Muscle layer of duodenum (tissue), 2 donors: ENCODE measurements around the gene MYBBP1A.
A peak's percentile ranks its signal among the peaks of the same experiment; 100 is the strongest.

Source experiments
- H3K27ac ChIP-seq: one replicate; pipeline ENCODE4 v1.7.0; 2013; ENCODE audit warnings: mild to moderate bottlenecking, low read length
- H3K27me3 ChIP-seq: one replicate; pipeline ENCODE4 v1.7.0; 2013; ENCODE audit warnings: low read depth, mild to moderate bottlenecking, control low read depth, low read length
- H3K36me3 ChIP-seq, 2 donors: one replicate each; pipeline ENCODE4 v1.7.0; 2013; ENCODE audit warnings: low read length in 2 of 2, control low read depth in 1 of 2, mild to moderate bottlenecking in 1 of 2; ENCODE audit not compliant: insufficient read depth in 2 of 2, control insufficient read depth in 1 of 2
- H3K4me1 ChIP-seq, 2 donors: one replicate each; pipeline ENCODE4 v1.7.0; 2013; ENCODE audit warnings: low read length in 2 of 2, mild to moderate bottlenecking in 2 of 2, control low read depth in 1 of 2, moderate library complexity in 1 of 2; ENCODE audit not compliant: insufficient read depth in 2 of 2, control insufficient read depth in 1 of 2
- H3K4me3 ChIP-seq, 2 donors: one replicate each; pipeline ENCODE4 v1.7.0; 2013; ENCODE audit warnings: low read length in 2 of 2, low read depth in 1 of 2, mild to moderate bottlenecking in 1 of 2
- H3K9me3 ChIP-seq, 2 donors: one replicate each; pipeline ENCODE4 v1.7.0; 2013; ENCODE audit warnings: low read length in 2 of 2, control low read depth in 1 of 2, mild to moderate bottlenecking in 1 of 2; ENCODE audit not compliant: control insufficient read depth in 1 of 2
- donor health status: healthy.

The MYBBP1A gene

DNA sequence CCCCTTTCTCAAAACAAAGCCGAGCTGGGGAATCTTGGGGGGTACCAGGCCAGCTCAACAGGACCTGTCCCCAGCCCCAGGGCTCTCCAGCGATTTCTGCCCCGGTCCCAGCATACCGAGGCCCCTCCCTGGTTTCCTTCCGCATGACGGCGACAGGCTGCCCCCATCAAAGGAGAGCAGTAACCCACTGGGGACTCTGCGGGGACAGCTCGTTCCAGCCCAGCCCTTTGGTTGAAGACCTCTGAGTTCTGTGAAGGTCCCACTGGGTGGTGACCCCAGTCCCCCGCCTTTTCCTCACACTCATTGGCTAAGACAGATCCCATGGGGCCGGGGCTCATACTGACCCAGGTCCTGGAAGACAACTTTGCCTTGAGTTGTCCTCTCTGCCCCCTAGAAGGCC lies 33.2 kb upstream of the MYBBP1A start:
- no peak overlapping the region for H3K4me3 ChIP-seq
- peaks cover 0 to 16% of the 10 kb centered on the region in 2 donors for H3K4me1 ChIP-seq
- H3K9me3 ChIP-seq: no peaks in the 10 kb centered on the region
- H3K27me3 ChIP-seq: peaks cover 15% of the 10 kb centered on the region
- no peak overlapping the region for H3K27ac ChIP-seq
- no peaks in the 10 kb centered on the region for H3K36me3 ChIP-seq

DNA sequence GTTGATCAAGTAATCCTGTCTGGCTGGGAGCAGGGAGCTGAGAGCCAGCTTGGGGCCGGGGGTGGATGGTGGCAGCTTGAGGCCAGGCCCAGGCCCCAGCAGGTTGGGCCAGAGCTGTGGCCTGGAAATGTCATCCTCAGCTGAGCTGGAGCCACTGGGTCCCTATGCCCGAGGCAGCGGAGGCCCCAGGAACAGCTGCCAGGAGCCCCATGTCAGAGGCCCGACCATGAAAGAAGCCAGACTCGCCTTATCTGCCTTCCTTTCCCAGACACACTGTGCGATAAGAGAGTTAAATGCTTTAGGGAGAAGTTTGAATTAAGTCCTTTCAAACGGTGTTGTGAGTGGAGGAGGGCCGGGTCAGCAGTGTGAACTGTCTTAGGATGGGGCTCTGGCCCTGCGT lies 32.6 kb upstream of the MYBBP1A start:
- no peaks in the 10 kb centered on the region for H3K9me3 ChIP-seq
- peaks cover 0 to 19% of the 10 kb centered on the region in 2 donors for H3K4me1 ChIP-seq
- H3K27me3 ChIP-seq: peaks cover 19% of the 10 kb centered on the region
- H3K27ac ChIP-seq: no peak overlapping the region
- H3K36me3 ChIP-seq: no peaks in the 10 kb centered on the region
- no peak overlapping the region for H3K4me3 ChIP-seq

GRCh38 chr17:4587195-4587594 lies 32.0 kb upstream of the MYBBP1A start:
- Histone ChIP-seq H3K36me3 (no peaks in the 10 kb centered on the region), H3K4me1 (peaks cover 0 to 19% of the 10 kb centered on the region in 2 donors), H3K27me3 (peaks cover 25% of the 10 kb centered on the region), H3K27ac (no peak overlapping the region), H3K4me3 (no peak overlapping the region), H3K9me3 (no peaks in the 10 kb centered on the region)

- H3K4me1 ChIP-seq: peaks cover 0 to 19% of the 10 kb centered on the region in 2 donors
- H3K4me3 ChIP-seq: no peak overlapping the region
- peaks cover 29% of the 10 kb centered on the region for H3K27me3 ChIP-seq
- no peak overlapping the region for H3K27ac ChIP-seq
- H3K36me3 ChIP-seq: no peaks in the 10 kb centered on the region
- H3K9me3 ChIP-seq: no peaks in the 10 kb centered on the region
Measured at GRCh38 chr17:4586043-4586442, 30.9 kb upstream of the MYBBP1A start.

- Histone ChIP-seq H3K27me3 (peaks cover 29% of the 10 kb centered on the region), H3K4me1 (peaks cover 0 to 19% of the 10 kb centered on the region in 2 donors), H3K4me3 (no peak overlapping the region), H3K36me3 (no peaks in the 10 kb centered on the region), H3K27ac (no peak overlapping the region), H3K9me3 (no peaks in the 10 kb centered on the region)
Measured at GRCh38 chr17:4585638-4585994, 30.4 kb upstream of the MYBBP1A start.

DNA sequence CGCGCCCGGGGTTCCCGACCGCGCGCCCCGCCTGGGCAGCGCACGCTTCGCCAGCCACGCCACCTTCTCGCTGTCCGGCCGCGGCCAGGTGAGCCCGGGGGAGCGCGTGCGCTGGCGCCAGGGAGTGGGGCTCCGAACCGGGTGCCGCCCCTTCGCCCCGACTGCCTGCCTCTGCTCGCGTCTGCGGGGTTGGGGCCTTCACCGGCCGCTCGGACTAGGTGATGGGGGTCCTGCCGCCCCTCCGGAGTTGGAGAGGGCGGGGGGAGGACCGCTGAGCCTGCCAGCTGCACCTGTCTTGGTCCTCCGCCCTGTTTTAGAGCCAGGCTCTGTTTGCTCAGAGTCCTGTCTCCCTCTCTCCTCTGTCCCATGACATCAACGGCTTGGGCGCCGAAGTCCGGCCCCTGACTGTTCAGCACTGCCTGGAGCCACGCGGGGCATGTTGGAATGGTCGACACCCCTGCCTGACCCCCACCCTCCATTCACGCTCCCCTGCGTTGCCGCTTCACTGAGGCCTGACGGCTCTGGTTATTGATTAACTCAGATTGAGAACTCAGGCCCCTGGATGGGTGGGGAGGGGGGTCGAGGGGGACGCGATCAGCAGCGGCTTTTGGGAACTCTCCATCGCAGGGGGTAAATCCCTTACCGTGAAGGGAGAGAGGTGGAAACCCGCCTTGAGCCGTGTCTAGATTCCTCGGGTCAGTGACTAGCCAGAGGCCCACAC lies 29.9 kb upstream of the MYBBP1A start:
- Histone ChIP-seq H3K4me3 (peak overlapping the region in 1 of 2 donors; percentile 62), H3K9me3 (no peaks in the 10 kb centered on the region), H3K27ac (no peak overlapping the region), H3K4me1 (peaks cover 0 to 19% of the 10 kb centered on the region in 2 donors), H3K36me3 (no peaks in the 10 kb centered on the region), H3K27me3 (peaks cover 29% of the 10 kb centered on the region)

DNA sequence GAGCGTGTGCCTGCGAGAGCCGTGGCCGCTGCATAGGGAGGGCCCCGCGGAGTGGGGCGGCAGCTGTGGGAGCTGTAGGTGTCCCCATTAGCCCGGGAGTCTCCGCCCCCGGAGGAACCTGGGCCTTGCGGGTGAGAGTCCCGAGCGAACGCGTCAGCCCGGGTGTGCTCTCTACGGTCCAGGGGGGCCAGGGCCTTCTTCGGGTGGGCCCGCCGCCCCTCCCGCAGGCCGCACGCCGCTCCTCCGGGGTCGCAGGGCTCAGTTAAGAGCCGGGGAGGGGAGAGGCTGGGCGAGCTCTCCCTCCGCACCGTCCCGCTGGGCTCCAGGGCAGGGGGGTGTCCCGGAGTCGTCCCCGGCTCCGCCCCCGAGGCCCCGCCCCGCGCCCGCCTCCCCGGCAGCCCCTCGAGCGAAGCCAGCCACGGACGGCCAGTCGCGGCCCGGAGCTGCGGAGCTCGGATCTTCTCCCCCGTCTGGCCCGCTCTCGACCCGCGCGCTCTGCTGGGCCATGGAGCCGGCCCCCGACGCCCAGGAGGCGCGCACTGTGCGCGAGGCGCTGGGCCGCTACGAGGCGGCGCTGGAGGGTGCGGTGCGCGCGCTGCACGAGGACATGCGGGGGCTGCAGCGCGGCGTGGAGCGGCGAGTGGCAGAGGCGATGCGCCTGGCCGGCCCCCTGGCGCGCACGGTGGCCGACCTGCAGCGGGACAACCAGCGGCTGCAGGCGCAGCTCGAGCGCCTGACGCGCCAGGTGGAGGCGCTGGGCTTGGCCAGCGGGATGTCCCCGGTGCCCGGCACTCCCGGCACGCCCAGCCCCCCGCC lies 29.1 kb upstream of the MYBBP1A start, which contains the start of gene SMTNL2:
SMTNL2 (plus strand) TSS at position 429 of the 816 bp plus-strand sequence; CDS start at position 506, 77 bp downstream.
- Histone ChIP-seq H3K27ac (no peak within 1 kb of the TSS), H3K27me3 (peaks cover 29% of the 10 kb centered on the region), H3K4me1 (peaks cover 0 to 19% of the 10 kb centered on the region in 2 donors)

DNA sequence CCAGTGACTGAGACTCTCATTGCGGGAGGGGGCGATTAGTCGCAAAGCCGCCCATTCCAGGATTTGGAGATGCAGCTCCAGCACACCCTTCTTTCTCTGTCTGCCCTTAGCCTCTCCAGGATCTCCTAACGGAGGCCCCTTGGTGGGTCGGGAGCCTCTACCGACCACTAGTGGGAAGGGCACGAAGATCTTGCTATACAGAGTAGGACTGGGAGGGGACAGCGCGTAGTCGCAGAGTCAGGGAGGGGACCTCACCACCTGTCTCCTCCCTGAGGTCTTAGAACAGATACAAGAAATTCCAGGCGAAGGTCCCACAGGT lies 28.6 kb upstream of the MYBBP1A start:
- H3K27ac ChIP-seq: no peak overlapping the region
- no peaks in the 10 kb centered on the region for H3K9me3 ChIP-seq
- peak overlapping the region; percentile 18 to 62 for H3K4me3 ChIP-seq
- peaks cover 29% of the 10 kb centered on the region for H3K27me3 ChIP-seq
- H3K4me1 ChIP-seq: peaks cover 0 to 19% of the 10 kb centered on the region in 2 donors
- no peaks in the 10 kb centered on the region for H3K36me3 ChIP-seq

More for the DNA sequence above, 29.1 kb upstream of the MYBBP1A start, which contains the start of gene SMTNL2:
- Histone ChIP-seq H3K4me3 (peak within 1 kb of the TSS; percentile 18 to 62), H3K36me3 (no peaks in the 10 kb centered on the region), H3K9me3 (no peaks in the 10 kb centered on the region)

DNA sequence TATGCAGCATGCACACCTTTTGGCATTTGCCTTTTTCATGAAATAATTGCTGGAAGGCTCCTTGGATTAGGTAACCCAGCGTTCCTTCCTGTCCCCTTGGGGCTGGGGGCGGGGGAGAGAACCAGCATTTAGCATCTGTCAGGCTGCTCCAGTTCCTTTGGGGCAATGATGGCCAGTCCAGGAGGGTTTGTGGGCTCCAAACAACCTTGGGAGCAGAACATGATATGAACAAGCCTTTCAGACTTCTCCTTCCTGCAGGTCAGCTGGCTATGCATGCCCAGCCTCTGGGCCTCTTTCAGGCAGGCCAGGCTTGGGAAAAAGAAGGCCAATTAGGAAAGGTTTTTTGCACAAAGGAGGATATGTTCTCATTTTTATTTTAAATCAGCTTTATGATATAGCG lies 28.0 kb upstream of the MYBBP1A start:
- Histone ChIP-seq H3K27me3 (peaks cover 29% of the 10 kb centered on the region), H3K36me3 (no peaks in the 10 kb centered on the region), H3K4me1 (peaks cover 0 to 19% of the 10 kb centered on the region in 2 donors), H3K9me3 (no peaks in the 10 kb centered on the region), H3K27ac (no peak overlapping the region), H3K4me3 (no peak overlapping the region)

- Histone ChIP-seq H3K4me1 (peaks cover 0 to 19% of the 10 kb centered on the region in 2 donors), H3K36me3 (no peaks in the 10 kb centered on the region), H3K9me3 (no peaks in the 10 kb centered on the region), H3K27me3 (peaks cover 29% of the 10 kb centered on the region), H3K27ac (no peak overlapping the region), H3K4me3 (no peak overlapping the region)
Measured at GRCh38 chr17:4582691-4583090, 27.5 kb upstream of the MYBBP1A start.

DNA sequence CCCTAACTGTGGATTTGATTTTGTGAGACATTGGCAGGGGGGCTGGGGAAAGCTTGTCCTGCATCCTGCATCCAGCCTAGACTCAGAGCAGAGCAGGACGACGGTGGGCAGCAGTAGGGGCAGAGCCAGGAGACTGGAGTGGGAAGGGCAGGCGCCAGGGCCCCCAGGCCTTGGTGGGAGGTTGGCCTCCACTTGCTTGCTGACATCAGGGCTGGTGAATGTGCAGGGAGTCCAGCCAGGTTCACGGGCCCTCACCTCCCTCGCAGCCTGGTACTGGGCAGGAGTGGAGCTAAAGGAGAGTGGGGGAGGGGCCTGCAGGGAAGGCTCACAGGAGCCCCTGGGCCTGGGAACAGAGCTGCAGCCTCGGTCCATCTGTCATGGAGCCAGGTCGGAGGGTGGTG lies 26.9 kb upstream of the MYBBP1A start:
- Histone ChIP-seq H3K36me3 (no peaks in the 10 kb centered on the region), H3K4me1 (peaks cover 0 to 19% of the 10 kb centered on the region in 2 donors), H3K4me3 (no peak overlapping the region), H3K27me3 (peaks cover 29% of the 10 kb centered on the region), H3K27ac (no peak overlapping the region), H3K9me3 (no peaks in the 10 kb centered on the region)
